DMS53 treated with DMSO at 0.1 percent for 48 hours (cell line): Measurements from ENCODE around the gene AP5Z1.
A peak's percentile ranks its signal among the peaks of the same experiment; 100 is the strongest.
"Not testable (repeated sequence)": the region's sequence is repeated elsewhere in the genome, so short reads cannot be mapped to it uniquely, and the experiment has no call there.

Experiments
- DNase-seq: peaks from one replicate; lab custom pipeline; 2025; ENCODE audit not compliant: unreplicated experiment; lab: John Stamatoyannopoulos, UW

Gene AP5Z1

GRCh38 chr7:4800926-4801838 lies 25.8 kb downstream of the AP5Z1 start:
- no peak for DNase-seq

GRCh38 chr7:4801839-4802231 lies 26.4 kb downstream of the AP5Z1 start:
- DNase-seq, result peak; percentile 16

- DNase-seq, result not testable (repeated sequence)
These were observed 27.2 kb downstream of the AP5Z1 start for GRCh38 chr7:4802577-4802976.

- no peak for DNase-seq
These were observed 28.2 kb downstream of the AP5Z1 start for GRCh38 chr7:4803397-4804241.

DNA sequence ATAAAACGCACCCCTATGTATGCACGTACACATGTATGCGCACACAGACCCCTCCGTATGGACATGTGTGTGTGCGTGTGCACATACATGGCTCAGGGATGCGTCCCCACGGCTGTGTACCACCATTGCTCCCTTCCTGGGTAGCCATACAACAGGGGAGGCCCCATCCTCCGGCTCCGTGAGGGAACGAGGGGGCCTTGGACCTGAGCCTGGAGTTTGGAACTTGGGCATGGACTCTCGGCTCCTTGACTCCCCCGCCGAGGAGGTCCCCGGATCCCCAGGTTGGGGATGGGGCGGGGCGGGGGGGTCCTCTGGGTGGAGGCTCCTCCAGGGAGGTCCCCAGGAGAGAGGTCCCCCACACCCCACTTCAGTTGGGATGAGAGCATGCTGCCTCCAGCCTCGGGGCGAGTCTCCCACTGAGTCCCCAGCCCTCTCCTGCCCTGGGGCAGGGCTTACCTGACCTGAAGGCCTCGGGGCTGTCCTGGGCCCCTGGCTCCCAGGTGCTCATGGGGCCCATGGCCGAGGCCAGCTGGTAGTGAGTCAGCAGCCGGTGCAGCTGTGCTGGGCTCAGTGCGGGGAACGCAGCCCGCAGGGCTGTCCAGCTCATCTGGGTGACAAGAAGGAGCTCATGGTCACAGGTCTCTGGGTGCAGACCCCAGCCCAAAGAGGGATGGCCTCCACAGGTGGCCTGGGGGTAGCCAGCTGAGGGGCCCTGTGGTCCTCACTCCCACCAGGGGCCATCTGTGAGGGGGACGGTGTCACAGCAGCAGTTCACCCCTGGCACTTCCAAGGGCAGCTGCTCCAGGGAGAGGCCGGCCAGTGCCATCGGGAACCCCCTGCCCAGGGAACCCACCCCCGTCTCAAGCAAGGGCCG lies 29.9 kb downstream of the AP5Z1 start:
- peak; percentile 7 for DNase-seq

GRCh38 chr7:4805984-4806300 lies 30.5 kb downstream of the AP5Z1 start:
- DNase-seq, result no peak

GRCh38 chr7:4806983-4807597 lies 31.7 kb downstream of the AP5Z1 start:
- no peak for DNase-seq

DNA sequence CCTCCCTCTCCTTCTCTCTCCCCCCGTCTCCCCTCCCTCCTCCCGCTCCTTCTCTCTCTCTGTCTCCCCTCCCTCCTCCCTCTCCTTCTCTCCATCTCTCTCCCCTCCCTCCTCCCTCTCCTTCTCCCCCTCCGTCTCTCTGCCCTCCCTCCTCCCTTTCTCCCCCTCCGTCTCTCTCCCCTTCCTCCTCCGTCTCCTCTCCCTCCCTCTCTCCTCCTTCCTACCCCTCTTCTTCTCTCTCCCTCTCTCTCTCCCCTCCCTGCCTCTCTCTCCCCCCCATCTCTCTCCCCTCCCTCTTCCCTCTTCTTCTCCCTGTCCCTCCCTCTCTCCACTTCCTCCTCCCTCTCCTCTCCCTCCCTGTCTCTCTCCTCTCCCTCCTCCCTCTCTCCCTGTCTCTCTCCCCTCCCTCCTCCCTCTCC lies 32.2 kb downstream of the AP5Z1 start:
- no peak for DNase-seq

DNA sequence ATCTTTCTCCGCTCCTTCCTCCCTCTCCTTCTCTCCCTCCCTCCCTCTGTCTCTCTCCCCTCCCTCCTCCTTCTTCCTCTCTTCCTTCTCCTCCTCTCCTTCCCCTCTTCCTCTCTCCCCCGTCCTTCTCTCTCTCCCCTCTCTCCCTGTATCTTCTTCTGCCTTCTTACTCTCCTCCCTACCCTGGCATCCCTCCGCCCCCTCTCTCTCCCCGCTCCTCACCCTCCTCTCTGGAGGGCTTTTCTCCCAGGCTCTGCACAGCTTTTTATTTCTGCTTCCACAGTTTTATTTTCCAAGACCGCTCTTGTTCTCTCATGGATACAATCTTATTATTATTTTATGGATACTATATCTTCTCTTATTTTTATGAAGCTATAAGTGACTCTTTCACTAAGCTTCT lies 32.6 kb downstream of the AP5Z1 start:
- DNase-seq, result no peak

DNA sequence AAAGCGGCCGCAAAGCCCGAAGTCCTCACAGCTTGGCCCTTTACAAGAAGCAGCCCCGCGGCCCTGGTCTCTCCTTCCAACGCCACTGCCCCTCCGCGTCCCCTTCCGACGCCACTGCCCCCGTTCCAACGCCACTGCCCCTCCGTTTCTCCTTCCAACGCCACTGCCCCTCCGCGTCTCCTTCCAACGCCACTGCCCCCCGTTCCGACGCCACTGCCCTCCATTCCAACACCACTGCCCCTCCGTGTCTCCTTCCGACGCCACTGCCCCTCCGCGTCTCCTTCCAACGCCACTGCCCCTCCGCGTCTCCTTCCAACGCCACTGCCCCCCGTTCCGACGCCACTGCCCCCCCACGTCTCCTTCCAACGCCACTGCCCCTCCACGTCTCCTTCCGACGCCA lies 33.1 kb downstream of the AP5Z1 start:
- DNase-seq, result no peak

DNA sequence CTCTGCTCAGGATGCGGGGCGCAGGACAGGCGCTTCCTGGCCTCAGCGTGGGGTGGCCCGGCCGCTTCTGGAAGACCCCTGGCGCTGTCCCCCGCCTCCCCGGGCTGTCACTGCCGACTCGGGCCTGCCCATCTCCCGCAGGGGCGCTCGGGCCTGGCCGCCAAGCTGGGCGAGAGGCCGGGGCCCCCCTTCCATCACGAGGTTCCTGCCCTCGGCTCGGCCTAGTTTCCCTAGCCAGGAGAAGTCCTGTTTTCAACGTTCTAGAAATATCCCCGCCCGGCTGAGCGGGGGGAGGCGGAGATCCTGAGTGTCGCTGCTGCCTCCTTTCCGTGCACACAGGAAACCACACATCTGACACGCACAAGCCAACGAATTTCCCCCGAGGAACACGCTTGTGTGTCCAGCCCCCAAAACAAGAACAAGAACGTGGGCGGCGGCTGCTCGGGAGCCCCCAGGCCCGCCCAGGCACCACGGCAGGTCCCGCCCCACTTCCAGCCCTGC lies 33.7 kb downstream of the AP5Z1 start:
- no peak for DNase-seq

- no peak for DNase-seq
These were observed 34.2 kb downstream of the AP5Z1 start for GRCh38 chr7:4809666-4810065.

- no peak for DNase-seq
These were observed 39.0 kb downstream of the AP5Z1 start for GRCh38 chr7:4814433-4814832.

DNA sequence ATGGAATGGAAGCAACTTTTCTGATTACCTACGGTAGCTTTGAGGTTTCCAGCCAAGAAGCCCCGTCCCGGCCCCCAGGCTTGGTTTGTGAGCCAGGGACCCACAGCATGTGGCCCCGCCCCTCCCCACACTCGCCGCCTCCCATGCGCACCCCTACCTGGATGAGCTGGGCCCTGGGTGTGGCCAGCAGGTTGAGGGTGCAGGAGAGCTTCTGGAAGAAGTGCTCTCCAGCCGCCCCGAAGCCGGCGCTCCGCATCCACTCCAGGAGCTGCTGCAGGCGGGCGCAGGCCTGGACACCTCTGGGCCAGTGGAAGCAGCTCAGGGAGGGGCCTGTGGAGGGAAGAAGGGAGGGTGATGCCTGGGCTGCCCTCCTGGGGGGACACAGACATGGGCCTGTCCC lies 39.7 kb downstream of the AP5Z1 start:
- no peak for DNase-seq

- no peak for DNase-seq
These were observed 40.4 kb downstream of the AP5Z1 start for GRCh38 chr7:4815609-4816418.

DNA sequence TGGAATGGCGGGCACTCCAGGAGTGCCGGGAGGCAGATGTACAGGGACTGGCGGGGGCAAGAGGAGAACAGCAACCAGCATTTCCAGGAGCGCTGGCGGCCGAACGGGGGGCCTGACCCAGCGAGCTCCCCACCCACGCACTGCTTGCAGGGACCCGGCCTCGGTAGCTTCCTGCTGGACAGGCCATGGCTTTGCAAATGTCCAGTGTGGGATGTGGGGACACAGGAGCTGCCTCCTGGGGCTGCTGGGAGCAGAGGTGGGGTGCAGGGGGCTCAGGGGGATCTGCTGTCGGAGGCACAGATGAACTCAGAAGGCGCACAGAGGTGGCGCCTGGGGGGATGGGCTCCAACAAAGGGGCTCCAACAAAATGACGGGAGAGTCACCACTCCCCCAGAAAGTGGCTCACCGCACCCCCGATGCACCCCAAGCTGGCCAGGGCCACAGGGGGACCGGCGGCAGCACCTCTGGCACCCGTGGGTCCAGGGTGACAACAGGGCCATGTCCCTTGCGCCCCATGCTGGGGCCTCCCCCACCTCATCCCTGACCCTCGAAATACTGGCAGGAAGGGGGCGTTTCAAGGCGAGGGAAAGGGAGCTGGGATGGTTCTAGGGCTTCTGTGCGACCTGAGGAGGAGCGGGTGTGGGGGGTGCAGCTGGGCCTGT lies 41.1 kb downstream of the AP5Z1 start:
- DNase-seq, result no peak

DNA sequence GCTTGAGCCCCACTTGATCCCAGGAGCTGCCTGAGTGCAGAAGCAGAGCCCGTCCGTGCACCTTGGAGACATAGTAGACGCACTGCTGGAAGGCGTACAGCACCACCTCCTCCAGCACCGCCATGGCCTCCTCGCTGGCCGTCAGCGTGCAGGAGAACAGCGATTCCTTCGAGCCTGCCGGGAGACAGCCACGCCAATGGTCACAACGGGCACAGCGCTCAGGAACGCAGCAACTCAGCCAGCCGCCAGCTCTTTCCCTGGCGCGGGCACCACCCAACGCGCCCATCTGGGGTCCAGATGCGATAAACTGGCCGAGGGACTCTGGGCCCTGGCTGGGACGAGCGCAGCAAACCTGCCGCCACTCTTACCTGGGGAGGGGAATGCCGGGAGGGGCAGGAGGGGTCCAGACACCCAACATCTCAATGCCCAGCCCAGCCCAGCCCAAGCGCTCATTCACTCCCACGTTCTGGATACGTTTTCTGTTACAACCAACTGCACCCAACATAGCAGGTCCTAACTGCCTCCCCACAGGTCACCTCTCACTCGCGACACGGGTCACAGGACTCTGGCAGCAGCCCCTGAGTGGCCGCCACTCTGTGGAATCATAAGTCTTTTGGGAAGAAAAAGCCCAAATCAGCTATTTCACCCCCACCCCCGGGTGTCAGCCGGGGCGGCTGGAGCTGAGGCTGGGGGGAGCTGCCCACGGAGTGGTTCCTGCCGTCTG lies 41.9 kb downstream of the AP5Z1 start:
- no peak for DNase-seq

DNA sequence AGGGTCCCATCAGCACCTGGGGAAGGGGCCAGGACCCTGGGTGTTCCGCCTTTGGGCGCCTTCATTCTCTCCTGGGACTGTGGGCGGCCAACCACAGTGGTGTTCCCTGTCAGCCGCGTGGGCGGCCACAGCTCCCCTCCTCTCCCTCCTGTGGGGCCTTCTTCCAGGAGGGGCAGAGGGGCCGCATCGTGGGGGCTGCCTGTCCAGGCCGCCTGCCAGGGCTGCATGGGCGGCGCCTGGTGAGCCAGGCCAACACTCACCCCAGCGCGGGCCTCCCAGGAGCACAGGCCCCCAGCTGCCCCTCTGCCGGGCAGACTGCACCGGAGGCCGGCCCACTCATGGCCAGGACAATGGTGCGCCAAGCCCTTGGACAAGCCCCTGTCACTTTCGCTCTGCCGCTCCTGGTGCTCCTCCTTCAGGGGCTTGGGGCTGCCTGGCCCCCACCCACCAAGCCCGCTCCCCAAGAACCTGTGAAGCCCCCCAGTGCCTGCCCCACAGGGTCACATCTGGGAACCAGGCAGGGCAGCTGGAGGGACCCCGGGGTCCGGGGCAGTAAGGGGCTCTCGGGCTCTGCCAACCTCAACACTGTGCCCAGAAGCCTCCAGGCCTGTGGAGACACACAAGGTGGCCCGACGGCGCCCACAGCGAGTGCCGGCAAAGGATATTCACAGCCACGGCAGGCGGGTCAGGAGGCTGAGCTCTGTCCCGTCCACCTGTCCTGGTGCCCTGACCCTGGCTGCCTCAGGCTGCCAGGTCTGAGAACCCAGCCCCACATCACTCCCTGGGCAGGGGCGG lies 42.8 kb downstream of the AP5Z1 start:
- DNase-seq, result no peak
